OCI-M1 (cell line): ENCODE results near the gene TRIM4.
"Not testable (repeated sequence)": the region's sequence is repeated elsewhere in the genome, so short reads cannot be mapped to it uniquely, and the experiment has no call there.

ENCODE experiments used
- DNase-seq: peaks from one replicate; lab custom pipeline; 2025; lab: John Stamatoyannopoulos, UW

Gene TRIM4

GRCh38 chr7:99919814-99920112 is 433 bp upstream of the TRIM4 start:
- no peak for DNase-seq

- no peak for DNase-seq
Observed at GRCh38 chr7:99910976-99911375, 8.4 kb downstream of the TRIM4 start.

- no peak for DNase-seq
Observed at GRCh38 chr7:99901581-99901980, 17.7 kb downstream of the TRIM4 start.

- no peak for DNase-seq
Observed at GRCh38 chr7:99899830-99900519, 19.4 kb downstream of the TRIM4 start.

- no peak for DNase-seq
Observed at GRCh38 chr7:99898836-99899235, 20.5 kb downstream of the TRIM4 start.

GRCh38 chr7:99898023-99898357 is 21.3 kb downstream of the TRIM4 start:
- no peak for DNase-seq

GRCh38 chr7:99897322-99898022 is 21.9 kb downstream of the TRIM4 start:
- no peak for DNase-seq

GRCh38 chr7:99894738-99895137 is 24.6 kb downstream of the TRIM4 start:
- DNase-seq: no peak

GRCh38 chr7:99893280-99893679 is 26.1 kb downstream of the TRIM4 start:
- DNase-seq: no peak

GRCh38 chr7:99890348-99890747 is 29.0 kb downstream of the TRIM4 start:
- not testable (repeated sequence) for DNase-seq

- not testable (repeated sequence) for DNase-seq
Observed at GRCh38 chr7:99888366-99888765, 31.0 kb downstream of the TRIM4 start.

- DNase-seq: no peak
Observed at GRCh38 chr7:99881370-99881769, 38.0 kb downstream of the TRIM4 start.

GRCh38 chr7:99876933-99877332 is 42.4 kb downstream of the TRIM4 start, which contains the start of gene OR2AE1:
Gene OR2AE1, minus strand, starts transcription at chr7:99877033. Its CDS starts 0 bp downstream, at chr7:99877033.
- no peak for DNase-seq

- peak; percentile 40 for DNase-seq
Observed at GRCh38 chr7:99876491-99876890, 42.8 kb downstream of the TRIM4 start.

- DNase-seq: no peak
Observed at GRCh38 chr7:99868246-99868645, 51.1 kb downstream of the TRIM4 start.

- DNase-seq: not testable (repeated sequence)
Observed at GRCh38 chr7:99867477-99867876, 51.9 kb downstream of the TRIM4 start.

- peak; percentile 32 for DNase-seq
Observed at GRCh38 chr7:99863847-99864440, 55.4 kb downstream of the TRIM4 start.

GRCh38 chr7:99860281-99861127 is 58.8 kb downstream of the TRIM4 start:
- no peak for DNase-seq

GRCh38 chr7:99855236-99855635 is 64.1 kb downstream of the TRIM4 start:
- DNase-seq: no peak

- no peak for DNase-seq
Observed at GRCh38 chr7:99848420-99849216, 70.7 kb downstream of the TRIM4 start.

GRCh38 chr7:99844328-99844727 is 75.0 kb downstream of the TRIM4 start:
- no peak for DNase-seq

- no peak for DNase-seq
Observed at GRCh38 chr7:99843808-99844207, 75.5 kb downstream of the TRIM4 start.
